ENCODE measurements around the gene CHST13.

Gene CHST13, protein sequence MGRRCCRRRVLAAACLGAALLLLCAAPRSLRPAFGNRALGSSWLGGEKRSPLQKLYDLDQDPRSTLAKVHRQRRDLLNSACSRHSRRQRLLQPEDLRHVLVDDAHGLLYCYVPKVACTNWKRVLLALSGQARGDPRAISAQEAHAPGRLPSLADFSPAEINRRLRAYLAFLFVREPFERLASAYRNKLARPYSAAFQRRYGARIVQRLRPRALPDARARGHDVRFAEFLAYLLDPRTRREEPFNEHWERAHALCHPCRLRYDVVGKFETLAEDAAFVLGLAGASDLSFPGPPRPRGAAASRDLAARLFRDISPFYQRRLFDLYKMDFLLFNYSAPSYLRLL

DNA sequence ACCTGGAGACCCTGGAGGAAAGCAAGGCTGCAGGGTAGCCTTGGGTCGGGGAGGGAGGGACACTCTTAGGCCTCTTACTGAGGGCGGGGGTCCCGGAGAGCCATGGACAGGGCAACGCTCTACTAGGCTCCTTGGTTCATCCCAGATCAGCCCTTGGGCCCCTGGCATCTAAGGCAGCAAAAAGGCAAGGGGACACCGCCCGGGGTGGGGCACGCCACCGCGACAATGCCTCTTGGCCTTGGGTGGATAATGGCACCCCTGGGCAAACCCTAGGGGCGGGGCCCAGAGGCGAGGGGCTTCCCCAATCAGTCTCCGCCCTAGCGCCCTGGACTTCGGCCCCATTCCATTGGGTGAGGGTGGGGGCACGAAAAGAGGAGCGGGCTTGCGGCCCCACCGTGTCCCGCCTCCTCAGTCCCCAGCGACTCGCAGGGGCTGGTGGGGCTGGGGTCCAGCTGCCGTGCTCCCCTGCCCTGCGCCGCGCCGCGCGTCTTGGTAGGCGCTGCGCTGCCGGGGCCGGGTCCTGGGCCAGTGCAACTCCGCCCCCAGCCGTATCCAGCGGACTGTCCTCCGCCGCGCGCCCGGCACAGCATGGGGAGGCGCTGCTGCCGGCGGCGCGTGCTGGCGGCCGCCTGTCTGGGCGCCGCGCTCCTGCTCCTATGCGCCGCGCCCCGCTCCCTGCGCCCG is at the start of gene CHST13:
TSS of gene CHST13 (plus strand) at position 411 of the 684 bp plus-strand sequence. CDS start at position 589, 178 bp downstream.
- no peak for DNase-seq (ENCODE audit: low read depth)

GRCh38 chr3:126474498-126475412 is 49.2 kb upstream of the CHST13 start:
- DNase-seq (ENCODE audit: low read depth): no peak

- DNase-seq (ENCODE audit: low read depth): peak; percentile 42
These were observed 48.4 kb upstream of the CHST13 start, which contains the start of gene ZXDC for GRCh38 chr3:126475413-126476114. Gene ZXDC, minus strand, starts transcription at chr3:126475891. Its CDS starts 26 bp downstream, at chr3:126475865.

DNA sequence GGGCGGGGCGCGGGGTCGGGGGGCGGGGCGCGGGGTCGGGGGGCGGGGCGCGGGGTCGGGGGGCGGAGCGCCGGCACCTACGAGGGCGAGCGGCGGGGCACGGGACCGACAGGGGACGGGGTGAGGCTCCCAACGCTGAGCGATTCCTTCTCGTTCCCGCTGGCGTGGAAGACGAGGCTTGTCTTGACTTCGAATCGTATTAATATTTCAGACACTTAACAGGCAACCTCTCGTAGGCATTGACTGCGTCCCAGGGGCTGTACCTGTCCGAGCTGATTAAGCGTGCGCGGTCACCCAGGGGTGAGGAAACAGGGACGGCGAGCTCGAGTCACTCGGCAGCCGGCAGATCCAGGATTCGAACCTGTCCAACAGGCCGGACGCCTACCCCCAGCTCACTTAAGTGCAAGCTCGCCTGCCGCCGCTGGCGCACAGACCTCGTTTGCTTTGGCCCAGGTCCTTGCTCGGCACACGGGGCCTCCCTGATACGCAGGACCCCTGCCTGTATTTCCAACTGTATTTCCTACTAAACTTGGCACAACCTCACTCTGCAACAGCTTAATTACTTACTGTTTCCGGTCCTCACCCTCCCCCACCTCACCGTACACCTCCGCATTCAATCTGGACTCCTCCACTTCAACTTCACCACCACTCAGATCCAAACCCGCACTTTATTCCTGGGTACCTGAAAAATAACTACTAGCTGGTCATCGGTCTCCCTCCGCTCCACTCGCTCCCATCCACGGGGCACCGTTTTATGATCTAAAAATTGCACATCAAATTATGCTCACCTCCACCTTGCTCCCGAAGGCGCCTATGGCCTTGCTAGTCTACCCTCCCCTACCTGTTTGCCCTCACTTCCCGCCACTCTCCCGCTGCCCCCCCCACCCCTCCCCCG is 47.5 kb upstream of the CHST13 start:
- no peak for DNase-seq (ENCODE audit: low read depth)

DNA sequence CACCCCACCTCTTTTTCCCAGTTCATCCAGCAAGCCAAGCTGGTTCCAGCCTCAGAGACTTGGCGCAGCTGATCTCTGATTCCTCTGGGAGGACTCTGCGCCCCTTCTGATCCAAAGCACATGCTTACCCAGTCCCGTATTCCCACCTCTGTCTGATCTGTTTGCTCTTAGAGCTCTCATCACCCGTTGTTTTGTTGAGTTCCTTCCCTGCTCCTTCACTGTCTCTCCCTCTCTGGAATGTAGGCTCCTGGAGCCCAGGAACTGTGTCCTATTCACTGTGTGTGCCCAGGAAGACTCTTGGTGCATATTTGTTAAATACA is 46.9 kb upstream of the CHST13 start:
- no peak for DNase-seq (ENCODE audit: low read depth)

DNA sequence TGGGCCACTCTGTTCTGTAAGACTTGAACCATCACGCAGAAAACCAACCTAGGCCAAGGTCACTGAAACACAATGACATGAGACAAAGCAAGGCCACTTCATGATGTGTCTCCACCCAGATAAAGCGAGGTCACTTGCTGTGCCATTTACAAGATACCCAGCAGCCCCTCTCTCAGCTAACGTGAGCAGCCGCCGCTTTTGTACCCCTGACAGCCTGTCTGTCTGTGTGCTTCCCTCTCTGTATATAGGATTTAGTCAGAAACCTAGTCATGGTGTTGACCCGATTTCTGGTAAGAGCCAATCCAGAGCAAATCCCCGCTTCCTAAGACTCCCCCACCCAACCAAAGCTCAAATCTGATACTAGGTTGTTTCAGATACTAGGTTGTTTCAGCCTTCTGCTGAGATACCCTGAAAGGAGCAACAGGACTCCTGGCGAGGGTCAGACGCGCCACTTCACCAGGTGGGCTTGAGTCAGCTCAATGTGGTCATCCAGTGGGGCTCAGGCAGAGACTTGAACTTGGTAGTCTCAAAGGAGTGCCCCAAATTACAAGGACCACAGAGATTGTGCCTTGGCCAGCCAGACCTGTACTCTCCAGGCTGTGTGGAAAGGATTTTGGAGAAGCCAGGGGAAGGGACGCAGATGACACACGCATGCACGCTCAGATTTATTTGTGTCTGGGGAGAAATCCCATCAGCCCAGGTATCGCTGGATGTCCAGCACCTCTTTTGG is 45.2 kb upstream of the CHST13 start:
- no peak for DNase-seq (ENCODE audit: low read depth)

DNA sequence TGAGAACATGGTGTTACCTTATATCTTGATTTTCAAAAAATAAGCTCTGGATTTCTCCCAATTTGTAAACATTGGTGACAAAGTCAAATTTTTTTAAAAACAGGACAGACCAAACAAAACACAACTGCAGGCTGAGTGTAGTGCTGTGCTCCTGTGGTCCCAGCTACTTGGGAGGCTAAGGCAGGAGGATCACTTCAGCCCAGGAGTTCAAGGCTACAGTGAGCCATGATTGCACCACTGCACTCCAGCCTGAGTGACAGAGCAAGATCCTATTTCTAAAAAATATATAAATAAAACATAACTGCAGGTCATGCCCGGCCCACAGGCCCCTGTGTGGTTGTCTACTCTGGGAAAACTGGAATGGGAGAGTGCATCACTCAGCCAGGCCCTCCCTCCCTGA is 44.3 kb upstream of the CHST13 start:
- no peak for DNase-seq (ENCODE audit: low read depth)

GRCh38 chr3:126480206-126480605 is 43.7 kb upstream of the CHST13 start:
- DNase-seq (ENCODE audit: low read depth): no peak

GRCh38 chr3:126480861-126481260 is 43.1 kb upstream of the CHST13 start:
- no peak for DNase-seq (ENCODE audit: low read depth)

DNA sequence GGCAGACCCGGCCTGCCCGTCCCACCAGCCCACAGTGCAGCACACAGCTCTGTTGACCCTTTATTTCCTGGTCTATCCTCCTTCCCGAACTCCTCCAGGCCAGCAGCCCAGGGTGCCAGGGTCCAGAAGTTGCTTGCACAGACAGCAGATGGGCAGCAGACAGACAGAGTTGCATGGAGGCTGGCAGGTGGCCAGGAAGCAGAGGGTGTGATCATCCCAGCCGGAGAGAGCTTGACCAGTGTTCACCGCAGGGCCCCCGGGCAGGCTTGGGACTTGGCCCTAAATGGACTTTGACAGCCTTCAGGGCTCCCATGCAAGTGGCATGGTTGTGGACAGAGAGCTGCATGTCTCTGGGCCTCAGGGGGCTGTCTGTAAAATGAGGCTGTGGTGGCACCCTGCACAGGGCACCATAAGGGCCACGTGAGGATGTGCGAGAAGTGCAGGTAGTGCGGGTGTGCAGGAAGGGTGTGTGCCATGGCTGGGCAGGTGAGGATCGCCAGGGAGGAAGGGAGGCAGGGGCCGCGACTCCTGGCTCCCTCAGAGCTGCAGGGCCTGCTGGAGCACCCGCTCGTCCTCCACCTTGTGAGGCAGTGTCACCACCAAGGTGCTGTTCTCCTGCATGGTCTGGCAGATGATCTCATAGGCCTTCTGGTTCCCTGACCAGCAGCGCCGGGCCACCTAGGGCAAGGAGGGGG is 42.0 kb upstream of the CHST13 start:
- DNase-seq (ENCODE audit: low read depth): no peak

- no peak for DNase-seq (ENCODE audit: low read depth)
These were observed 41.3 kb upstream of the CHST13 start for GRCh38 chr3:126482503-126483255.

GRCh38 chr3:126483321-126483761 is 40.6 kb upstream of the CHST13 start:
- no peak for DNase-seq (ENCODE audit: low read depth)

DNA sequence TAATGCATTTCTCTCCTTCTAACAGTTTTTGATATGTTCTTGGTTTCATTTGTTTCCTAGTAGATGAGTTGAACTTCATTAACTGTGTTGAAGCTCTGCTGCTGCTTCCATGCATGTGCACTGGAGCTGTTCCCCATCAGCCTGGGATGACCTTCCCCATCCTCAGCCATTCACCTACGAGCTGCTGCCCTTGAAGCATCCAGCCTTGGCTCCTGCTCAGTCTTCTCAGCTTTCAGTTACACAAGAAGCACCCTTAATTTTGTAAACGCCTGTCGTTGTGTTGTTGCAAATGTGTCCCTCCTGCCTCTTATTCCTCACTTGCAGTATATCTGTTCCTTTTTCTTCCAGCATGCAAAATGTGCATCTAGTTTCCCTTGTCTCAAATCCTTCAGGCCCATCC is 39.8 kb upstream of the CHST13 start:
- DNase-seq (ENCODE audit: low read depth): no peak

GRCh38 chr3:126484662-126485061 is 39.3 kb upstream of the CHST13 start:
- DNase-seq (ENCODE audit: low read depth): no peak

DNA sequence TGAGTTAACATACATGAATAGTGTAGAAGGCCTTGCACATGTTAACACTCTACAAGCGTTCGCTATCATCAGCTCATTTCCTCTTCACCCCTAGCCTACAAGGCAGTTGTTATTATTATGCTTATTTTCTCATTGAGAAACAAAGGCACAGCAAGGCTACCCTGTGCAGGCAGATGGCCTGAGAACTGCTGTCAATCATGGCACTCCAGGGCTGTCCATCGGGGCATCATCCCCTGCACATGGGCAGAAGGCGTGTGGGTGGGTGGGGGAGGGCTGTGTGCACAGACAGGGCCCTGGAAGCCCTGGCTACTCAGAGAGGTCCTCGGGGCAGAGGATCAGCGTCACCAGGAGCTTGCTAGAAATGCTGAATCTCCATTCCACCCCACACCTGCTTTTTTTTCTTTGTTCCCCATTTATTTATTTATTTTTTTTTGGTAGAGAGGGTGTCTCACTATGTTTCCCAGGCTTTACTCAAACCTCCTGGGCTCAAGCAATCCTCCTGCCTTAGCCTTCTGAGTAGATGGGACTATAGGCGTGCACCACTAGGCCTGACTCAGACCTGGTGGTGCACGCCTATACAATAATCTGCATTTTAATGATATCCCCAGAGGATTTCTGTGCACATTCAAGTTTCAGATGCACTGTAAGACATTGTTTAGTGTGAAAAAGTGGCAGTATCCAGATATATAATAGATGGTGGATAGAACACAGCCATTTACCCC is 38.6 kb upstream of the CHST13 start:
- no peak for DNase-seq (ENCODE audit: low read depth)

DNA sequence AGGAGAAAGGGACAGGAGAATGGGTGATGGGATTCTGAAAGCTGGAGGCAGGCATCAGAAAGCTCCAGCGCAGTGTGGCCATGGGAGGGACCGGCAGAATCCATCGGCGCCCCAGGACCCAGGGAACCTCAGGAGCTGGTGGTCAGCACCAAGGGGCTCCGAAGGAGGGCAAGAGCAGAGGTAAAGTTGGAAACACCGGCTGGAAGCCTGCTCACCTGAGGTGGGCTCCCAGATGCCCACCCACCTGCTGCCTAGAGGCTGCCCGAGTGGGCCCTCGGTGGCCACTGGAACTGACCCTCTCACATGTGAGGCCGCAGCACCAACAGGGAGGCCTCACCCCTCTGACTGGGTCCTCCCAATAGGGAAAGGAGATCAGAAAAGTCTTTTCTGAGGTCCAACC is 38.0 kb upstream of the CHST13 start:
- no peak for DNase-seq (ENCODE audit: low read depth)

GRCh38 chr3:126486360-126486847 is 37.6 kb upstream of the CHST13 start:
- DNase-seq (ENCODE audit: low read depth): no peak
